AG04450 (cell line): ENCODE results near the gene SMAD6. TPM values are rescaled to one million over a fixed set of nuclear protein-coding genes. Genes with fewer than 3 reads are reported as not detected.

ENCODE experiments used
- CTCF ChIA-PET: fragments of 300-600, 350-600 bp; formaldehyde crosslinking; extraction: SDS; loops from one replicate; lab custom pipeline; 2022; ENCODE audit warnings: antibody characterized with exemption, inconsistent platforms; lab: Charles Lee
- POLR2A ChIA-PET: fragments of 350-600 bp; formaldehyde crosslinking; extraction: SDS; loops from one replicate; lab custom pipeline; 2021; ENCODE audit warnings: antibody characterized with exemption, inconsistent platforms; lab: Yijun Ruan, JAX
- DNase-seq: peaks from one replicate; pipeline ENCODE4 v3.0.0-alpha.2; 2011; ENCODE audit warnings: low read depth, low spot score
- H3K27ac ChIP-seq: one replicate; pipeline ENCODE4 v1.5.1; 2012; ENCODE audit warnings: low read depth, low read length, control low read depth
- H3K27me3 ChIP-seq: one replicate; pipeline ENCODE4 v1.6.0; 2012; ENCODE audit warnings: low read length; ENCODE audit not compliant: control insufficient read depth, insufficient read depth
- H3K4me3 ChIP-seq: 2 replicates; pipeline ENCODE4 v1.5.1; 2011; ENCODE audit warnings: mild to moderate bottlenecking, low read depth, low read length, control low read depth
- H3K9me3 ChIP-seq: 2 replicates; pipeline ENCODE4 v1.5.1; 2012; ENCODE audit warnings: low read length; ENCODE audit not compliant: control insufficient read depth, insufficient read depth
- polyA plus RNA-seq: library from polyadenylated mRNA; depleted of rRNA; stranded (reverse); fragments of >200 nt; gene quantifications from 2 replicates; pipeline ENCODE4 v1.2.3, GENCODE V29; 2011
- TF ChIP-seq, protein P1 (sequence below): IDR thresholded peaks from 2 replicates; pipeline ENCODE4 v1.5.1; 2011; ENCODE audit warnings: low read depth, low read length, control low read depth, inconsistent platforms

The SMAD6 gene
- polyA plus RNA-seq, 1 experiment = 1.8 TPM

DNA sequence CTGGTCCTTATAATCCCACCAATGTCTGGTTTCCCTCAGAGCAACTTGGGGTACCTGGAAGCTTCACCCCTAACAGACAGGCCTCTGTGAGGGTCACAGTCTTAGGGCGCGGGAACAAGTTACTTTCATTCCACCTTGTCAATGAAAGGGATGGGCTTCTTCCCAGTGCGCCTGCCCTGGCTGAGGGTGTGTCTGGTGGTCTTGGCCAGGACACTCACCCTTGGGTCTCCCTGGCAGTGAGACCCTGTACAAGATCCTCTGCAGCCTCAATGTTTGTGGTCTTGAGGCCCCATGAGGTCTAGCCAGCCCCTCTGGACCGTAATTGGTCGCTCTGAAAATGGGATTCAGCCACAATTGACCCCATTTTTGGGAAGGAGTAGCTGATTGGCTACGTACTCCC, 40.2 kb downstream of the SMAD6 start:
- POLR2A ChIA-PET = no interaction called here

GRCh38 chr15:66743204-66743603, 41.2 kb downstream of the SMAD6 start:
- POLR2A ChIA-PET = no interaction called here
- TF ChIP-seq, protein P1, sequence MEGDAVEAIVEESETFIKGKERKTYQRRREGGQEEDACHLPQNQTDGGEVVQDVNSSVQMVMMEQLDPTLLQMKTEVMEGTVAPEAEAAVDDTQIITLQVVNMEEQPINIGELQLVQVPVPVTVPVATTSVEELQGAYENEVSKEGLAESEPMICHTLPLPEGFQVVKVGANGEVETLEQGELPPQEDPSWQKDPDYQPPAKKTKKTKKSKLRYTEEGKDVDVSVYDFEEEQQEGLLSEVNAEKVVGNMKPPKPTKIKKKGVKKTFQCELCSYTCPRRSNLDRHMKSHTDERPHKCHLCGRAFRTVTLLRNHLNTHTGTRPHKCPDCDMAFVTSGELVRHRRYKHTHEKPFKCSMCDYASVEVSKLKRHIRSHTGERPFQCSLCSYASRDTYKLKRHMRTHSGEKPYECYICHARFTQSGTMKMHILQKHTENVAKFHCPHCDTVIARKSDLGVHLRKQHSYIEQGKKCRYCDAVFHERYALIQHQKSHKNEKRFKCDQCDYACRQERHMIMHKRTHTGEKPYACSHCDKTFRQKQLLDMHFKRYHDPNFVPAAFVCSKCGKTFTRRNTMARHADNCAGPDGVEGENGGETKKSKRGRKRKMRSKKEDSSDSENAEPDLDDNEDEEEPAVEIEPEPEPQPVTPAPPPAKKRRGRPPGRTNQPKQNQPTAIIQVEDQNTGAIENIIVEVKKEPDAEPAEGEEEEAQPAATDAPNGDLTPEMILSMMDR = no peak
- CTCF ChIA-PET = interaction anchor here (1.1 kb wide), 2 partner anchors 37 to 120 kb away, joined by 3 to 4 read pairs; no protein-coding TSS in a partner anchor

More for the DNA sequence above, 40.2 kb downstream of the SMAD6 start:
- TF ChIP-seq, protein P1 = no peak
- H3K27ac ChIP-seq = no peak overlapping the region
- H3K4me3 ChIP-seq = no peak overlapping the region
- H3K9me3 ChIP-seq = no peaks in the 10 kb centered on the region; the same call in 1 of the 2 replicates
- CTCF ChIA-PET = interaction anchor here (0.6 kb wide), 1 partner anchor 28 kb away, joined by 3 read pairs; no protein-coding TSS in a partner anchor
- no peak for DNase-seq
- H3K27me3 ChIP-seq = no peaks in the 10 kb centered on the region

DNA sequence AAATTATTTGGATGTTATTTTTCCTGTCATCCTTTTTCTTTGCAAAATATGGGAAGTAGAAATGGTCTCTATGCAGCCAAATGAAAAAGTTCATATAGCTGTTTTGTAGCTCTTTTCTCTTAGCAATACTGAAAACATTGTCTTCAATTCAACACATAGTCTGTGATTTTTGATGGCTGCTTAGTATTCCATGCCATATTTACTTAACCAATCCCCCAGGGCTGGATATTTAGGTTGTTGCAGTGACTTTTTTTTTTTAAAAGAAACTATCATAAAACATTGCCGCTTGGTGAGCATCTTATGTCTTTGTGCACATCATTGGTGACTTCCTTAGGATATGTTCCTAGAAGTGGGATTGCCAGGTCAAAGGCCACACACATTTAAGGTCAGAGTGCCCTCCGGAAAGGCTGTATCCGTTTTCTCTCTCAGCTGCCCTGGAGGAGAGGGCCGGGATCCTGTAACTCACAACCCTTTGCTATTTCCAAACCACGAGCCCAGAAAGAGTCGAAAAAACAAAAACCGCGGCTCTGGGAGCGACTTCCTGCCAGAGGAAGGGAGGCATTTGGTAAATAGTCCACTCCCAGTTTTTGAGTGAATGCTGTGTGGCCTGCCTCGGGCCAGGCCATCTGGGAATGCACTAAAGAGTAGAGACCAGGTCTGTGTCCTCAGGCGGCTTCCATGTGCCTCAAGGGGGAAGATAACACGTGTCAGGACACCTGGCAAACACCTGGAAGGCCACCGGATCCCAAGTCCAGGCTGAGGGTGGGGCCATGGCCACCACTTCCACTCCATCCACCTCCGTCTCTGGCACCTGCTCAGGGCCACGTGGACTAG, 41.9 kb downstream of the SMAD6 start:
- Histone ChIP-seq H3K27me3 (no peaks in the 10 kb centered on the region), H3K27ac (no peak overlapping the region), H3K4me3 (no peak overlapping the region), H3K9me3 (no peaks in the 10 kb centered on the region; the same call in 1 of the 2 replicates)
- TF ChIP-seq, protein P1 = no peak
- POLR2A ChIA-PET = interaction anchor here (0.6 kb wide), 1 partner anchor 104 kb away, joined by 4 read pairs; no protein-coding TSS in a partner anchor
- no peak for DNase-seq
- CTCF ChIA-PET = interaction anchor here (0.8 to 1.1 kb wide), 3 partner anchors 38 to 119 kb away, joined by 3 to 4 read pairs (median 3); no protein-coding TSS in a partner anchor

More at GRCh38 chr15:66743204-66743603, 41.2 kb downstream of the SMAD6 start:
- DNase-seq = no peak
- H3K27ac ChIP-seq = no peak overlapping the region
- H3K4me3 ChIP-seq = no peak overlapping the region
- no peaks in the 10 kb centered on the region for H3K27me3 ChIP-seq
- H3K9me3 ChIP-seq = no peaks in the 10 kb centered on the region; the same call in 1 of the 2 replicates

- no peak for DNase-seq
- CTCF ChIA-PET = interaction anchor here (0.8 to 0.9 kb wide), 2 partner anchors 16 to 107 kb away, joined by 3 read pairs; no protein-coding TSS in a partner anchor
- no peaks in the 10 kb centered on the region; the same call in 1 of the 2 replicates for H3K9me3 ChIP-seq
- POLR2A ChIA-PET = no interaction called here
- peak overlapping the region; percentile 31 for H3K27ac ChIP-seq
- TF ChIP-seq, protein P1 = peak; percentile 29; the same call in 1 of the 2 replicates
- H3K4me3 ChIP-seq = no peak overlapping the region
- H3K27me3 ChIP-seq = no peaks in the 10 kb centered on the region
Measured at GRCh38 chr15:66744610-66745279, 42.7 kb downstream of the SMAD6 start.
